ENCODE results near the gene HNRNPLL.

The HNRNPLL gene

GRCh38 chr2:38517284-38517683 lies 85.4 kb downstream of the HNRNPLL start:
- no peak overlapping the region for H3K27ac ChIP-seq (ENCODE audit: low read depth, low read length)
- H3K18ac ChIP-seq (ENCODE audit: low read length) = no peak overlapping the region
- H3K79me1 ChIP-seq (ENCODE audit: low read length) = peaks cover 5% of the 10 kb centered on the region
- H3K4me2 ChIP-seq (ENCODE audit: low read length) = no peak overlapping the region
- H3K9me3 ChIP-seq (ENCODE audit: insufficient read depth, low read depth, low read length) = no peaks in the 10 kb centered on the region
- no peaks in the 10 kb centered on the region for H3K79me2 ChIP-seq (ENCODE audit: control insufficient read depth, insufficient read depth, low read length, poor library complexity)
- no CpG with 5 or more reads among the region's 6 CpGs for WGBS (ENCODE audit: extremely low coverage, insufficient coverage, insufficient read length)
- no peak overlapping the region for H4K8ac ChIP-seq (ENCODE audit: low read depth, low read length)
- H3K4me3 ChIP-seq (ENCODE audit: low read depth, low read length) = no peak overlapping the region
- H3K36me3 ChIP-seq (ENCODE audit: control insufficient read depth in 1 of 2, insufficient read depth in 2 of 2, low read length in 2 of 2) = no peaks in the 10 kb centered on the region
- H2AFZ ChIP-seq (ENCODE audit: insufficient read depth, low read length, poor library complexity) = no peak overlapping the region
- H2BK12ac ChIP-seq (ENCODE audit: low read length) = no peak overlapping the region
- H3K23ac ChIP-seq (ENCODE audit: low read length) = no peak overlapping the region
- H3K4ac ChIP-seq (ENCODE audit: low read depth, low read length) = no peak overlapping the region
- no peak overlapping the region for H4K12ac ChIP-seq (ENCODE audit: low read depth, low read length)
- no peak overlapping the region for H3K14ac ChIP-seq (ENCODE audit: low read length)
- no peak for DNase-seq
- H2AK5ac ChIP-seq (ENCODE audit: low read length) = no peak overlapping the region
- no peaks in the 10 kb centered on the region for H3K27me3 ChIP-seq (ENCODE audit: insufficient read depth, low read length)
- no peak overlapping the region for H2BK5ac ChIP-seq (ENCODE audit: low read depth, low read length, poor library complexity)
- peaks cover 0 to 8% of the 10 kb centered on the region in 2 experiments for H3K4me1 ChIP-seq (ENCODE audit: control insufficient read depth in 1 of 2, insufficient read depth in 2 of 2, low read length in 2 of 2)
- H2BK120ac ChIP-seq (ENCODE audit: insufficient read depth, low read length, poor library complexity) = no peak overlapping the region
- no peak overlapping the region for H4K91ac ChIP-seq (ENCODE audit: low read depth, low read length)
- H3K9ac ChIP-seq (ENCODE audit: low read length) = no peak overlapping the region

GRCh38 chr2:38516526-38516925 lies 86.2 kb downstream of the HNRNPLL start:
- Histone ChIP-seq H3K4me2 (ENCODE audit: low read length) (no peak overlapping the region), H3K4me3 (ENCODE audit: low read depth, low read length) (no peak overlapping the region), H3K14ac (ENCODE audit: low read length) (no peak overlapping the region), H2AK5ac (ENCODE audit: low read length) (no peak overlapping the region), H3K36me3 (ENCODE audit: control insufficient read depth in 1 of 2, insufficient read depth in 2 of 2, low read length in 2 of 2) (no peaks in the 10 kb centered on the region), H3K4me1 (ENCODE audit: control insufficient read depth in 1 of 2, insufficient read depth in 2 of 2, low read length in 2 of 2) (peaks cover 0 to 10% of the 10 kb centered on the region in 2 experiments), H3K23ac (ENCODE audit: low read length) (no peak overlapping the region), H3K79me2 (ENCODE audit: control insufficient read depth, insufficient read depth, low read length, poor library complexity) (no peaks in the 10 kb centered on the region), H3K9ac (ENCODE audit: low read length) (no peak overlapping the region), H4K91ac (ENCODE audit: low read depth, low read length) (no peak overlapping the region), H4K8ac (ENCODE audit: low read depth, low read length) (no peak overlapping the region), H3K9me3 (ENCODE audit: insufficient read depth, low read depth, low read length) (no peaks in the 10 kb centered on the region), H2BK5ac (ENCODE audit: low read depth, low read length, poor library complexity) (no peak overlapping the region), H2AFZ (ENCODE audit: insufficient read depth, low read length, poor library complexity) (no peak overlapping the region), H3K27ac (ENCODE audit: low read depth, low read length) (no peak overlapping the region), H3K27me3 (ENCODE audit: insufficient read depth, low read length) (no peaks in the 10 kb centered on the region), H4K12ac (ENCODE audit: low read depth, low read length) (no peak overlapping the region), H2BK12ac (ENCODE audit: low read length) (no peak overlapping the region), H3K79me1 (ENCODE audit: low read length) (peaks cover 5% of the 10 kb centered on the region), H3K4ac (ENCODE audit: low read depth, low read length) (no peak overlapping the region), H2BK120ac (ENCODE audit: insufficient read depth, low read length, poor library complexity) (no peak overlapping the region), H3K18ac (ENCODE audit: low read length) (no peak overlapping the region)
- WGBS (ENCODE audit: extremely low coverage, insufficient coverage, insufficient read length) = no CpG with 5 or more reads among the region's 6 CpGs
- no peak for DNase-seq

GRCh38 chr2:38516122-38516521 lies 86.6 kb downstream of the HNRNPLL start:
- no peak overlapping the region for H3K18ac ChIP-seq (ENCODE audit: low read length)
- no peak for DNase-seq
- no peak overlapping the region for H4K12ac ChIP-seq (ENCODE audit: low read depth, low read length)
- H3K4me3 ChIP-seq (ENCODE audit: low read depth, low read length) = no peak overlapping the region
- peaks cover 0 to 10% of the 10 kb centered on the region in 2 experiments for H3K4me1 ChIP-seq (ENCODE audit: control insufficient read depth in 1 of 2, insufficient read depth in 2 of 2, low read length in 2 of 2)
- no peaks in the 10 kb centered on the region for H3K9me3 ChIP-seq (ENCODE audit: insufficient read depth, low read depth, low read length)
- H2BK120ac ChIP-seq (ENCODE audit: insufficient read depth, low read length, poor library complexity) = no peak overlapping the region
- no peak overlapping the region for H3K27ac ChIP-seq (ENCODE audit: low read depth, low read length)
- no peak overlapping the region for H3K4ac ChIP-seq (ENCODE audit: low read depth, low read length)
- H2BK5ac ChIP-seq (ENCODE audit: low read depth, low read length, poor library complexity) = no peak overlapping the region
- no peak overlapping the region for H3K14ac ChIP-seq (ENCODE audit: low read length)
- H4K8ac ChIP-seq (ENCODE audit: low read depth, low read length) = no peak overlapping the region
- H3K4me2 ChIP-seq (ENCODE audit: low read length) = peak overlapping the region; percentile 34
- no CpG with 5 or more reads among the region's 3 CpGs for WGBS (ENCODE audit: extremely low coverage, insufficient coverage, insufficient read length)
- no peak overlapping the region for H2BK12ac ChIP-seq (ENCODE audit: low read length)
- no peak overlapping the region for H2AK5ac ChIP-seq (ENCODE audit: low read length)
- no peaks in the 10 kb centered on the region for H3K79me2 ChIP-seq (ENCODE audit: control insufficient read depth, insufficient read depth, low read length, poor library complexity)
- no peaks in the 10 kb centered on the region for H3K36me3 ChIP-seq (ENCODE audit: control insufficient read depth in 1 of 2, insufficient read depth in 2 of 2, low read length in 2 of 2)
- no peak overlapping the region for H3K9ac ChIP-seq (ENCODE audit: low read length)
- H3K79me1 ChIP-seq (ENCODE audit: low read length) = peaks cover 5% of the 10 kb centered on the region
- no peak overlapping the region for H3K23ac ChIP-seq (ENCODE audit: low read length)
- H4K91ac ChIP-seq (ENCODE audit: low read depth, low read length) = no peak overlapping the region
- H2AFZ ChIP-seq (ENCODE audit: insufficient read depth, low read length, poor library complexity) = no peak overlapping the region
- H3K27me3 ChIP-seq (ENCODE audit: insufficient read depth, low read length) = no peaks in the 10 kb centered on the region

GRCh38 chr2:38515155-38516074 lies 87.3 kb downstream of the HNRNPLL start:
- peak overlapping the region; percentile 67 for H2BK5ac ChIP-seq (ENCODE audit: low read depth, low read length, poor library complexity)
- H3K4me3 ChIP-seq (ENCODE audit: low read depth, low read length) = no peak overlapping the region
- H3K18ac ChIP-seq (ENCODE audit: low read length) = no peak overlapping the region
- no peaks in the 10 kb centered on the region for H3K27me3 ChIP-seq (ENCODE audit: insufficient read depth, low read length)
- H3K4ac ChIP-seq (ENCODE audit: low read depth, low read length) = no peak overlapping the region
- peak overlapping the region; percentile 83 for H3K27ac ChIP-seq (ENCODE audit: low read depth, low read length)
- no peaks in the 10 kb centered on the region for H3K36me3 ChIP-seq (ENCODE audit: control insufficient read depth in 1 of 2, insufficient read depth in 2 of 2, low read length in 2 of 2)
- peaks cover 5% of the 10 kb centered on the region for H3K79me1 ChIP-seq (ENCODE audit: low read length)
- no peak overlapping the region for H4K12ac ChIP-seq (ENCODE audit: low read depth, low read length)
- no peaks in the 10 kb centered on the region for H3K79me2 ChIP-seq (ENCODE audit: control insufficient read depth, insufficient read depth, low read length, poor library complexity)
- no peak overlapping the region for H2BK12ac ChIP-seq (ENCODE audit: low read length)
- H3K14ac ChIP-seq (ENCODE audit: low read length) = no peak overlapping the region
- peak overlapping the region; percentile 72 for H2AFZ ChIP-seq (ENCODE audit: insufficient read depth, low read length, poor library complexity)
- H3K23ac ChIP-seq (ENCODE audit: low read length) = no peak overlapping the region
- H3K4me2 ChIP-seq (ENCODE audit: low read length) = peak overlapping the region; percentile 34
- no peak overlapping the region for H2AK5ac ChIP-seq (ENCODE audit: low read length)
- H3K4me1 ChIP-seq (ENCODE audit: control insufficient read depth in 1 of 2, insufficient read depth in 2 of 2, low read length in 2 of 2) = peaks cover 0 to 10% of the 10 kb centered on the region in 2 experiments
- peak overlapping the region; percentile 57 for H4K91ac ChIP-seq (ENCODE audit: low read depth, low read length)
- no peak overlapping the region for H3K9ac ChIP-seq (ENCODE audit: low read length)
- no peak overlapping the region for H4K8ac ChIP-seq (ENCODE audit: low read depth, low read length)
- WGBS (ENCODE audit: extremely low coverage, insufficient coverage, insufficient read length) = no CpG with 5 or more reads among the region's 26 CpGs
- peak; percentile 35 to 75 for DNase-seq
- H3K9me3 ChIP-seq (ENCODE audit: insufficient read depth, low read depth, low read length) = no peaks in the 10 kb centered on the region
- H2BK120ac ChIP-seq (ENCODE audit: insufficient read depth, low read length, poor library complexity) = peak overlapping the region; percentile 23

Data from trophoblast cell (in vitro differentiated cells and primary cell).